Kidney (tissue), 14 donors: Measurements from ENCODE around the gene KCNQ1. TPM values are rescaled to one million over a fixed set of nuclear protein-coding genes. Genes with fewer than 3 reads are reported as not detected.

Source experiments
- DNase-seq, 5 donors: peaks; one replicate each; pipeline ENCODE4 v3.0.0-alpha.2; 2013 to 2020
- FAIRE-seq: peaks from 2 replicates; lab custom pipeline; 2012; peaks lifted over from hg19 to GRCh38; lab: Jason Lieb, UNC
- H3K27ac ChIP-seq, 2 donors: one replicate each; pipeline ENCODE4 v1.7.0; 2013; ENCODE audit warnings: low read depth in 2 of 2, low read length in 2 of 2, inconsistent platforms in 1 of 2
- H3K27me3 ChIP-seq: one replicate; pipeline ENCODE4 v1.7.1; 2013; ENCODE audit warnings: low read length, inconsistent platforms; ENCODE audit not compliant: control insufficient read depth, insufficient read depth
- H3K36me3 ChIP-seq, 3 donors: one replicate each; pipeline versions ENCODE4 v1.7.0 to v1.7.1; 2013; ENCODE audit warnings: low read length in 3 of 3, control low read depth in 1 of 3, inconsistent platforms in 1 of 3; ENCODE audit not compliant: insufficient read depth in 3 of 3, control insufficient read depth in 2 of 3
- H3K4me1 ChIP-seq, 3 donors: one replicate each; pipeline versions ENCODE4 v1.7.0 to v1.7.1; 2013; ENCODE audit warnings: low read length in 3 of 3, inconsistent platforms in 1 of 3, low read depth in 1 of 3; ENCODE audit not compliant: control insufficient read depth in 2 of 3, insufficient read depth in 2 of 3
- H3K4me3 ChIP-seq, 3 donors: one replicate each; pipeline versions ENCODE4 v1.7.0 to v1.8.1; 2013; ENCODE audit warnings: low read length in 3 of 3, control low read depth in 1 of 3, inconsistent platforms in 1 of 3
- H3K9ac ChIP-seq, 3 donors: one replicate each; pipeline versions ENCODE4 v1.7.0 to v1.7.1; 2013; ENCODE audit warnings: low read length in 3 of 3, control low read depth in 1 of 3, inconsistent platforms in 1 of 3
- H3K9me3 ChIP-seq, 3 donors: one replicate each; pipeline versions ENCODE4 v1.7.0 to v1.7.1; 2013; ENCODE audit warnings: low read length in 3 of 3, control low read depth in 1 of 3, inconsistent platforms in 1 of 3; ENCODE audit not compliant: control insufficient read depth in 2 of 3, insufficient read depth in 1 of 3
- CTCF ChIP-seq: IDR thresholded peaks from 3 replicates; pipeline ENCODE4 v1.5.1; 2012; ENCODE audit warnings: mild to moderate bottlenecking, moderate library complexity, borderline replicate concordance; ENCODE audit not compliant: insufficient read depth; ENCODE audit errors: extremely low read depth
- intact Hi-C: fragments of 100-400 bp; cut with DNase I; formaldehyde crosslinking; loops from one replicate; pipeline ENCODE4 v1.11.1; 2022
- polyA plus RNA-seq: library from polyadenylated mRNA; stranded (reverse); fragments of 350-450 nt; fragmentation: Illumina TruSeq; extraction: RNeasy Lipid Tissue Mini Kit (QIAGEN cat#74804); gene quantifications from one replicate; pipeline ENCODE4 v1.2.3, GENCODE V29; 2014; ENCODE audit warnings: low read depth, low replicate concordance; ENCODE audit not compliant: insufficient read depth
- total RNA-seq: library from RNA; stranded (reverse); fragmentation: NEBNext Ultra II Directional; extraction: Animal tissue kit (Norgen Biotek cat#: 25700); gene quantifications from one replicate; pipeline ENCODE4 v1.2.1, GENCODE V29; 2021
- donor health status: control.
- donor health status: control.
- donor health status: control.
- donor health status: control.
- donor health status: control.
- donor health status: DM: yes; HTN: yes; CAD: no.
- donor health status: Normal renal cell carcinoma (clear cell type).

The KCNQ1 gene
- total and polyA plus RNA-seq, 2 donors from 2014 or later: 45.5 to 49.4 TPM

DNA sequence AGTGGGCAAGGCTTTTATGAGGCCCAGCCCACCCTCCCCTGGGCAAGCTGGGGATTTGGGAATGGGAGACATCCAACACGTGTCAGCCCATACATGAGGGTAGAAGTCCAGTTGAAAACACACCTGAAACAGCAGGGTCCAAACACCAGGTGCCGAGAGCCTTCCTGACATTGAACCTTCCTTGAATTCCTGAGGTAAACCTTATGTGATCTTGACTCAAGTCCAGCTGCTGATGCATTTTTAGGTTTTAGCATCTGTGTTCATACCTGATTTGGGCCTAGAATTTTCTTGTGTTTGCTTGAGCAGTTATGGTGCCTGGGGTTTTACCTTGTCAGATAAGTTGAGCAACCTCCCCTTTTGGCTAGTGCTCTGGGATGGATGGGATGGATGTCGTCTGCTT lies 374.5 kb downstream of the KCNQ1 start:
- H3K27me3 ChIP-seq: no peaks in the 10 kb centered on the region
- no peak for DNase-seq
- FAIRE-seq: no peak
- H3K9ac ChIP-seq: no peak overlapping the region
- H3K27ac ChIP-seq: no peak overlapping the region
- H3K36me3 ChIP-seq: no peaks in the 10 kb centered on the region
- TF ChIP-seq CTCF: no peak
- peaks cover 0 to 15% (median 0%) of the 10 kb centered on the region in 3 donors for H3K9me3 ChIP-seq
- no peak overlapping the region for H3K4me3 ChIP-seq
- intact Hi-C loops: no loop called here
- H3K4me1 ChIP-seq: peaks cover 0 to under 1% (median 0%) of the 10 kb centered on the region in 3 donors

- TF ChIP-seq CTCF: no peak
- no peak overlapping the region for H3K27ac ChIP-seq
- intact Hi-C loops: no loop called here
- no peaks in the 10 kb centered on the region for H3K27me3 ChIP-seq
- H3K36me3 ChIP-seq: no peaks in the 10 kb centered on the region
- peaks cover 0 to 13% (median 0%) of the 10 kb centered on the region in 3 donors for H3K4me1 ChIP-seq
- DNase-seq (peak in 1 of 5 donors; percentile 68), FAIRE-seq (no peak)
- H3K9ac ChIP-seq: no peak overlapping the region
- H3K9me3 ChIP-seq: peaks cover 0 to 11% (median 0%) of the 10 kb centered on the region in 3 donors
- H3K4me3 ChIP-seq: no peak overlapping the region
Observed at GRCh38 chr11:2820976-2821375, 376.2 kb downstream of the KCNQ1 start.

DNA sequence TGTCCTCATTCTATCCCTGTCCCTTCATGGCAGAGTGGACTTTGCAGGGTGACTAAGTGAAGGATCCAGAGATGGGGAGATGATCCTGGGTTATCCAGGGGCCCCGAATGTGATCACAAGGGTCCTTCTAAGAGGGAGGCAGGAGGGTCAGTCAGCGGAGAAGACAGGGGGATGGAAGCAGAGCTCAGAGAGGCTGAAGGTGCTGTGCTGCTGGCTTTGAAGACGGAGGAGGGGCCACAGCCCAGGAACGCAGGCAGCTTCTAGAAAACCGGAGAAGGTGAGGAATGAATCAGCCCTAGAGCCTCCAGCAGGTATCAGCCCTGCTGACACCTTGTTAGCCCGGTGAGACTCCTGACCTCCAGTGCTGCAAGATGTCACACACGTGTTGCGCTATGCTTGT lies 377.1 kb downstream of the KCNQ1 start:
- no peak overlapping the region for H3K27ac ChIP-seq
- TF ChIP-seq CTCF: no peak
- no peak overlapping the region for H3K4me3 ChIP-seq
- no peaks in the 10 kb centered on the region for H3K36me3 ChIP-seq
- no peak for DNase-seq
- intact Hi-C loops: no loop called here
- H3K27me3 ChIP-seq: no peaks in the 10 kb centered on the region
- no peak overlapping the region for H3K9ac ChIP-seq
- FAIRE-seq: no peak
- H3K9me3 ChIP-seq: peaks cover 0 to 6% (median 0%) of the 10 kb centered on the region in 3 donors
- H3K4me1 ChIP-seq: peaks cover 0 to 19% (median 0%) of the 10 kb centered on the region in 3 donors

GRCh38 chr11:2824851-2825250 lies 380.0 kb downstream of the KCNQ1 start:
- Histone ChIP-seq H3K27me3 (no peaks in the 10 kb centered on the region), H3K27ac (peak overlapping the region; percentile 36 to 79), H3K36me3 (no peaks in the 10 kb centered on the region), H3K4me1 (peaks cover 0 to 19% (median 0%) of the 10 kb centered on the region in 3 donors), H3K9ac (no peak overlapping the region), H3K9me3 (peaks cover 0 to 12% (median 0%) of the 10 kb centered on the region in 3 donors), H3K4me3 (no peak overlapping the region)
- intact Hi-C loops: no loop called here
- no peak for TF ChIP-seq CTCF
- no peak for FAIRE-seq
- peak in 1 of 5 donors; percentile 84 for DNase-seq
